K562 treated with DMSO at 1 percent for 24 hours (cell line): ENCODE measurements around the gene CELF2. TPM values are rescaled to one million over a fixed set of nuclear protein-coding genes. Genes with fewer than 3 reads are reported as not detected.

Experiments used
- total RNA-seq: library from RNA; unstranded; fragments of 300-600 nt; gene quantifications from 2 replicates; pipeline ENCODE4 v1.2.3, GENCODE V29; 2022; ENCODE audit warnings: low read depth; ENCODE audit not compliant: insufficient read depth

The CELF2 gene
- 6.7 and 8.7 TPM in 2 replicates for total RNA-seq

DNA sequence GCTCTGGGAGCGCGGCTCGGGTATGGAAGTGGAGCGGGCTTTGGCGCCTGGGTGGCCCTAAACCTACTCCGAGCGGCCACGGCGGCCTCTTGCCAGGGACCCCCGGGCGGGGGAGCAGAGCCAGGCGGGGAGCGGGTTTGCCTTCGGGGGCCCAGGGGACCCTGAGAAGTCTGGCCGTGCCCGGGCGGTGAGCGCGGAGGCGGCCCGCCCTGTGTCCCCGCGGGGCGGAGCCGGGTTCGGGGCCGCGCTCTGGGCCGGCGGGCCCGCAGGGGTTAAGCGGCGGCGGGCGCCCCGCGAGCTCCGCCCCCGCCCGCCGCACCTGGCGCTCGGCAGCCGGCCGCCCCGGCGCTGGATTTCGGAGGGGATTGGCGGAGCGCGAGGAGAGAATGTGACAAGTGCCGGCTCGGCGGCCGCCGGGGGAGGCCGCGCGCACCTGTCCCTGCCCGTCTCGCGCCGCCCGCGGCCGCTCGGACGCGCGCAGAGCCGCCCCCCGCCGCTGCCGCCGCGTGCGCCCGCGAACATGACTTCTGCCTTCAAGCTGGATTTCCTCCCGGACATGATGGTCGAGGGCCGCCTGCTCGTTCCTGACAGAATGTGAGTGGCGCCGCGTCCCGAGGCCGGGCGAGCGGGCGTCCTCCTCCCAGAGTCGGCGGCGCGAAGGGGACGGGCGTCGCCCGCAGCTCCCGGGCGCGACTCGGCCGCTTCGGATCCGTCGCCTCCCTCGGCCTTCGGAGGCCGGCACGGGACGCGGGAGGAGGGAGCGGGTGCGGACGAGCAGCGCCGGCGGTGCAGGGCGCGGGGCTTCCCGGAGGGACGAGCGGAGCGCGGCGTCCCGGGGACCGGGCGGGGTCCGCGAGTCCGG, at the start of gene CELF2:
TSS of gene CELF2 (plus strand) at position 303 of the 862 bp plus-strand sequence. CDS start at position 521, 218 bp downstream.

